GM12874 (cell line): ENCODE results near the gene EVA1A.

Source experiments
- CTCF ChIP-seq: IDR thresholded peaks from 2 replicates; pipeline ENCODE4 v1.5.1; 2011; ENCODE audit warnings: low read depth, mild to moderate bottlenecking, control low read depth, low read length, moderate library complexity; ENCODE audit not compliant: insufficient read depth

The EVA1A gene

GRCh38 chr2:75606761-75607399 is 46.1 kb upstream of the EVA1A start:
- TF ChIP-seq CTCF = no peak

- no peak for TF ChIP-seq CTCF
Measured at GRCh38 chr2:75605770-75606529, 45.2 kb upstream of the EVA1A start.

- TF ChIP-seq CTCF = no peak
Measured at GRCh38 chr2:75604484-75604883, 43.7 kb upstream of the EVA1A start.

GRCh38 chr2:75603477-75603876 is 42.7 kb upstream of the EVA1A start:
- TF ChIP-seq CTCF = no peak

- TF ChIP-seq CTCF = no peak
Measured at GRCh38 chr2:75602724-75603342, 42.1 kb upstream of the EVA1A start.

- no peak for TF ChIP-seq CTCF
Measured at GRCh38 chr2:75600461-75601011, 39.8 kb upstream of the EVA1A start.

- no peak for TF ChIP-seq CTCF
Measured at GRCh38 chr2:75598589-75599155, 37.9 kb upstream of the EVA1A start.
